Testis (tissue), 3 donors: ENCODE results near the gene HLA-DQA1. TPM values are rescaled to one million over a fixed set of nuclear protein-coding genes. Genes with fewer than 3 reads are reported as not detected.

ENCODE experiments used
- DNase-seq: peaks from one replicate; pipeline ENCODE4 v3.0.0-alpha.2; 2019
- H3K27ac ChIP-seq, 2 donors: fragments of 200-600 bp; sonication (generic); one replicate each; pipeline ENCODE4 v1.5.1; 2019
- H3K27me3 ChIP-seq: fragments of 200-600 bp; sonication (generic); one replicate; pipeline ENCODE4 v1.5.1; 2019
- H3K36me3 ChIP-seq: fragments of 200-600 bp; sonication (generic); one replicate; pipeline ENCODE4 v1.5.1; 2017; ENCODE audit warnings: low read depth; ENCODE audit errors: missing control alignments
- H3K4me1 ChIP-seq: fragments of 200-600 bp; sonication (generic); one replicate; pipeline ENCODE4 v1.5.1; 2019
- H3K4me3 ChIP-seq, 2 donors: fragments of 200-600 bp; sonication (generic); one replicate each; pipeline ENCODE4 v1.5.1; 2017 to 2019
- H3K9me3 ChIP-seq: fragments of 200-600 bp; sonication (generic); one replicate; pipeline ENCODE4 v1.5.1; 2017
- CTCF ChIP-seq, 3 experiments: fragments of 450-650 bp in 2 of 3; fragments of 200-600 bp in 1 of 3; sonication (generic) in 1 of 3; IDR thresholded peaks; one replicate each; pipeline ENCODE4 v1.5.1; 2016 to 2019; ENCODE audit warnings: antibody characterized with exemption in 3 of 3, mild to moderate bottlenecking in 2 of 3, moderate library complexity in 1 of 3
- POLR2A ChIP-seq: fragments of 450-650 bp; IDR thresholded peaks from one replicate; pipeline ENCODE4 v1.6.1; 2017; ENCODE audit warnings: antibody characterized with exemption, mild to moderate bottlenecking, moderate library complexity
- WGBS, 2 donors: methylation state at CpG; one replicate each; pipeline ENCODE4 v1.1.5; 2018; 5-methylcytosine and 5-hydroxymethylcytosine counted together
- intact Hi-C: fragments of 100-400 bp; cut with DNase I; formaldehyde crosslinking; loops from one replicate; pipeline ENCODE4 v1.15.1; 2023; ENCODE audit warnings: low total_unique reads
- polyA plus RNA-seq: library from polyadenylated mRNA; stranded (reverse); fragments of 350-450 nt; fragmentation: Illumina TruSeq; extraction: RNeasy Lipid Tissue Mini Kit (QIAGEN cat#74804); gene quantifications from one replicate; pipeline ENCODE4 v1.2.3, GENCODE V29; 2014; ENCODE audit warnings: low read depth, low replicate concordance; ENCODE audit not compliant: insufficient read depth
- total RNA-seq, 2 donors: library from RNA; depleted of rRNA; stranded (reverse); fragments of >200 nt; gene quantifications; one replicate each; pipeline ENCODE4 v1.2.3, GENCODE V29; 2016

HLA-DQA1 gene
- total and polyA plus RNA-seq, 3 donors from 2014 or later = 0.94 to 33.9 (median 1.6) TPM

- no peaks in the 10 kb centered on the region for H3K27me3 ChIP-seq
- DNase-seq = no peak
- no peak for TF ChIP-seq CTCF (IDR thresholded peaks at IDR 0.05)
- no peak for TF ChIP-seq POLR2A
- no peaks in the 10 kb centered on the region for H3K36me3 ChIP-seq
- H3K9me3 ChIP-seq = no peaks in the 10 kb centered on the region
- WGBS, 2 donors = 21 to 45% methylated on average over 2 of the region's 2 CpGs
- intact Hi-C loops = no loop called here
- H3K4me1 ChIP-seq = no peaks in the 10 kb centered on the region
- no peak overlapping the region for H3K27ac ChIP-seq
- H3K4me3 ChIP-seq = no peak overlapping the region
These were observed 29.3 kb upstream of the HLA-DQA1 start for GRCh38 chr6:32607988-32608298.

- no peaks in the 10 kb centered on the region for H3K9me3 ChIP-seq
- no peaks in the 10 kb centered on the region for H3K27me3 ChIP-seq
- H3K27ac ChIP-seq = no peak overlapping the region
- H3K36me3 ChIP-seq = no peaks in the 10 kb centered on the region
- intact Hi-C loops = no loop called here
- WGBS, 2 donors = 28 to 30% methylated on average over 3 of the region's 3 CpGs
- DNase-seq = no peak
- H3K4me1 ChIP-seq = no peaks in the 10 kb centered on the region
- TF ChIP-seq CTCF (IDR thresholded peaks at IDR 0.05) (no peak), POLR2A (no peak)
- H3K4me3 ChIP-seq = no peak overlapping the region
These were observed 28.8 kb upstream of the HLA-DQA1 start for GRCh38 chr6:32608362-32608761.

- Histone ChIP-seq H3K27ac (no peak overlapping the region), H3K27me3 (no peaks in the 10 kb centered on the region), H3K36me3 (no peaks in the 10 kb centered on the region), H3K4me3 (no peak overlapping the region), H3K4me1 (no peaks in the 10 kb centered on the region), H3K9me3 (no peaks in the 10 kb centered on the region)
- 42 to 48% methylated on average over 2 to 3 of the region's 3 CpGs for WGBS, 2 donors
- TF ChIP-seq POLR2A (no peak), CTCF (IDR thresholded peaks at IDR 0.05) (no peak)
- intact Hi-C loops = no loop called here
- no peak for DNase-seq
These were observed 27.8 kb upstream of the HLA-DQA1 start for GRCh38 chr6:32609391-32609730.

- intact Hi-C loops = no loop called here
- 4 to 15% methylated on average over 8 of the region's 8 CpGs for WGBS, 2 donors
- H3K4me1 ChIP-seq = no peaks in the 10 kb centered on the region
- no peak for TF ChIP-seq CTCF (IDR thresholded peaks at IDR 0.05)
- no peak for TF ChIP-seq POLR2A
- no peaks in the 10 kb centered on the region for H3K27me3 ChIP-seq
- H3K27ac ChIP-seq = peak overlapping the region in 1 of 2 donors; percentile 59
- no peaks in the 10 kb centered on the region for H3K9me3 ChIP-seq
- no peak for DNase-seq
- no peaks in the 10 kb centered on the region for H3K36me3 ChIP-seq
- no peak overlapping the region for H3K4me3 ChIP-seq
These were observed 27.2 kb upstream of the HLA-DQA1 start for GRCh38 chr6:32609731-32610640.

- Histone ChIP-seq H3K9me3 (no peaks in the 10 kb centered on the region), H3K27me3 (no peaks in the 10 kb centered on the region), H3K36me3 (no peaks in the 10 kb centered on the region), H3K4me1 (no peaks in the 10 kb centered on the region), H3K27ac (no peak overlapping the region), H3K4me3 (no peak overlapping the region)
- intact Hi-C loops = no loop called here
- no peak for DNase-seq
- TF ChIP-seq POLR2A (no peak), CTCF (IDR thresholded peaks at IDR 0.05) (no peak)
- WGBS, 2 donors = 18 to 20% methylated on average over 3 of the region's 3 CpGs
These were observed 26.4 kb upstream of the HLA-DQA1 start for GRCh38 chr6:32610682-32611296.
